Measurements from ENCODE around the gene PAPOLB. TPM values are rescaled to one million over a fixed set of nuclear protein-coding genes. Genes with fewer than 3 reads are reported as not detected.

The PAPOLB gene
- total and polyA plus RNA-seq, 2 of the 8 experiments (the other 6 are each of a cell fraction or from before 2014, with no cell fraction given) = 0.02 to 0.15 TPM

DNA sequence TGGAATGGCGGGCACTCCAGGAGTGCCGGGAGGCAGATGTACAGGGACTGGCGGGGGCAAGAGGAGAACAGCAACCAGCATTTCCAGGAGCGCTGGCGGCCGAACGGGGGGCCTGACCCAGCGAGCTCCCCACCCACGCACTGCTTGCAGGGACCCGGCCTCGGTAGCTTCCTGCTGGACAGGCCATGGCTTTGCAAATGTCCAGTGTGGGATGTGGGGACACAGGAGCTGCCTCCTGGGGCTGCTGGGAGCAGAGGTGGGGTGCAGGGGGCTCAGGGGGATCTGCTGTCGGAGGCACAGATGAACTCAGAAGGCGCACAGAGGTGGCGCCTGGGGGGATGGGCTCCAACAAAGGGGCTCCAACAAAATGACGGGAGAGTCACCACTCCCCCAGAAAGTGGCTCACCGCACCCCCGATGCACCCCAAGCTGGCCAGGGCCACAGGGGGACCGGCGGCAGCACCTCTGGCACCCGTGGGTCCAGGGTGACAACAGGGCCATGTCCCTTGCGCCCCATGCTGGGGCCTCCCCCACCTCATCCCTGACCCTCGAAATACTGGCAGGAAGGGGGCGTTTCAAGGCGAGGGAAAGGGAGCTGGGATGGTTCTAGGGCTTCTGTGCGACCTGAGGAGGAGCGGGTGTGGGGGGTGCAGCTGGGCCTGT, 45.3 kb downstream of the PAPOLB start (continued):
- TF ChIP-seq, protein P1, sequence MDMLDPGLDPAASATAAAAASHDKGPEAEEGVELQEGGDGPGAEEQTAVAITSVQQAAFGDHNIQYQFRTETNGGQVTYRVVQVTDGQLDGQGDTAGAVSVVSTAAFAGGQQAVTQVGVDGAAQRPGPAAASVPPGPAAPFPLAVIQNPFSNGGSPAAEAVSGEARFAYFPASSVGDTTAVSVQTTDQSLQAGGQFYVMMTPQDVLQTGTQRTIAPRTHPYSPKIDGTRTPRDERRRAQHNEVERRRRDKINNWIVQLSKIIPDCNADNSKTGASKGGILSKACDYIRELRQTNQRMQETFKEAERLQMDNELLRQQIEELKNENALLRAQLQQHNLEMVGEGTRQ (IDR thresholded peaks at IDR 0.05; ENCODE audit: low read length) = no peak
- TF ChIP-seq CBX5 (IDR thresholded peaks at IDR 0.05; ENCODE audit: low read depth, low read length) (no peak), SIX5 (IDR thresholded peaks at IDR 0.05; ENCODE audit: low read depth, low read length) (no peak), CREB1 (IDR thresholded peaks at IDR 0.05) (no peak), EP300 (IDR thresholded peaks at IDR 0.05; ENCODE audit: borderline replicate concordance in 1 of 2, low read depth in 2 of 2, low read length in 2 of 2) (no peak), RAD21 (IDR thresholded peaks at IDR 0.05 in 1 of 2, conservative IDR thresholded peaks at IDR 0.05 in 1 of 2; ENCODE audit: low read depth in 2 of 2, low read length in 2 of 2) (no peak), SIN3A (conservative IDR thresholded peaks at IDR 0.05 in 1 of 2, IDR thresholded peaks at IDR 0.05 in 1 of 2; ENCODE audit: low read depth in 1 of 2, low read length in 2 of 2) (no peak)

All from H1 (cell line).